ENCODE data around the gene TTC34. TPM values are rescaled to one million over a fixed set of nuclear protein-coding genes. Genes with fewer than 3 reads are reported as not detected.

Gene TTC34
- total and polyA plus RNA-seq, 5 donors from 2014 or later, result 0.05 to 1.1 (median 0.13) TPM

GRCh38 chr1:2831596-2832212 lies 30.2 kb upstream of the TTC34 start:
- H3K4me1 ChIP-seq (ENCODE audit: control insufficient read depth, insufficient read depth, low read length, poor library complexity, severe bottlenecking), result no peaks in the 10 kb centered on the region
- Mint-ChIP-seq H3K36me3 (no peaks in the 10 kb centered on the region), H3K27ac (no peak overlapping the region), H3K27me3 (no peaks in the 10 kb centered on the region), H3K4me3 (no peak overlapping the region), H3K9me3 (peaks cover 0 to 7% (median 0%) of the 10 kb centered on the region in 7 donors), H3K4me1 (no peaks in the 10 kb centered on the region)
- no peaks in the 10 kb centered on the region for H3K36me3 ChIP-seq (ENCODE audit: control insufficient read depth, insufficient read depth, low read length)
- H3K27me3 ChIP-seq (ENCODE audit: control insufficient read depth, insufficient read depth, low read length), result no peaks in the 10 kb centered on the region
- H3K4me3 ChIP-seq (ENCODE audit: low read depth, low read length), result no peak overlapping the region
- DNase-seq (no peak), ATAC-seq (ENCODE audit: low read depth in 2 of 2) (no peak)
- peaks cover 0 to 8% of the 10 kb centered on the region in 2 experiments for H3K9me3 ChIP-seq (ENCODE audit: control insufficient read depth in 2 of 2, low read length in 2 of 2)
- no peak overlapping the region for H3K27ac ChIP-seq (ENCODE audit: insufficient read depth, low read length, poor library complexity, severe bottlenecking)

GRCh38 chr1:2830761-2831425 lies 29.4 kb upstream of the TTC34 start:
- H3K27ac Mint-ChIP-seq, result no peak overlapping the region
- H3K4me3 Mint-ChIP-seq, result no peak overlapping the region
- H3K27me3 Mint-ChIP-seq, result no peaks in the 10 kb centered on the region
- H3K9me3 ChIP-seq (ENCODE audit: control insufficient read depth in 2 of 2, low read length in 2 of 2), result peaks cover 0 to 8% of the 10 kb centered on the region in 2 experiments
- H3K27ac ChIP-seq (ENCODE audit: insufficient read depth, low read length, poor library complexity, severe bottlenecking), result no peak overlapping the region
- DNase-seq (no peak), ATAC-seq (ENCODE audit: low read depth in 2 of 2) (no peak)
- H3K27me3 ChIP-seq (ENCODE audit: control insufficient read depth, insufficient read depth, low read length), result no peaks in the 10 kb centered on the region
- no peaks in the 10 kb centered on the region for H3K4me1 ChIP-seq (ENCODE audit: control insufficient read depth, insufficient read depth, low read length, poor library complexity, severe bottlenecking)
- H3K36me3 ChIP-seq (ENCODE audit: control insufficient read depth, insufficient read depth, low read length), result no peaks in the 10 kb centered on the region
- H3K36me3 Mint-ChIP-seq, result no peaks in the 10 kb centered on the region
- no peaks in the 10 kb centered on the region for H3K4me1 Mint-ChIP-seq
- H3K4me3 ChIP-seq (ENCODE audit: low read depth, low read length), result no peak overlapping the region
- H3K9me3 Mint-ChIP-seq, result peaks cover 0 to 7% (median 0%) of the 10 kb centered on the region in 7 donors

DNA sequence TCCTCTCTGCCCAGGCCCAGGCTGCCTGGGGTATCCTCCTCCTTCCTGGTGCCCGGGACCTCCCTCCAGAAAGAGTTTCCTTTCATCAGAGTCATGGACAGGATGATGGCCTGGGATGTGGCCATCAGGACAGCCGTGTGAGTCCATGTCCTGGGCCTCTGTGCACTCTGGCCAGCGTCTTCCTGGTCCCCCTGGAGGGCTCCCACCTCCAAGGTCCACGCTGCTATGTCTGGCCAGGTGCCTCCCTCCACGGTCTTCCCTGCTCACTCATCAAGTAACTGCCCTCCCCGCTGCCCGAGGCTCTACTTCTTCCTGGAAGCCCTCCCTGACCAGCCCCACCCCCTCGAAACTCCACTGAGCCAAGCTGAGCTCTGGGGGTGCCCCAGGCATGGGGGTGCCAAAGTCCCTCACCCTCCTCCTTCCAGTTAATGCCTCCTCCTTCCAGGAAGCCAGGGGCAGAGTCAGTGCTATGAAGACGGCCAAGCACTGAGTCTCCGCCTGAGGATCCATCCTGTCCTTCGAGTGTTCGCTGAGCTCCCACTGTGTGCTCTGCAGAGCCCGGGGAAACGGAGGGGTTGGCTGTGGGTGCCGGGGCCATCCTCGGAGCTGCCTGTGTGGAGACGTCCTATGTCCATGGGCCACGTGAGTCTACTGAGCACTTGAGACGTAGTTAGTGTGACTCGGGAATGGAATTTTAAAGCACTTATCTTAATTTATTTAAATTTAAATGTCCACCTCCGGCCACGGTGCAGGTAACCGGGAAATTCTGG lies 28.5 kb upstream of the TTC34 start:
- Histone ChIP-seq H3K9me3 (ENCODE audit: control insufficient read depth in 2 of 2, low read length in 2 of 2) (peaks cover 0 to 8% of the 10 kb centered on the region in 2 experiments), H3K4me3 (ENCODE audit: low read depth, low read length) (no peak overlapping the region), H3K36me3 (ENCODE audit: control insufficient read depth, insufficient read depth, low read length) (no peaks in the 10 kb centered on the region), H3K4me1 (ENCODE audit: control insufficient read depth, insufficient read depth, low read length, poor library complexity, severe bottlenecking) (no peaks in the 10 kb centered on the region), H3K27ac (ENCODE audit: insufficient read depth, low read length, poor library complexity, severe bottlenecking) (no peak overlapping the region), H3K27me3 (ENCODE audit: control insufficient read depth, insufficient read depth, low read length) (no peaks in the 10 kb centered on the region)
- H3K36me3 Mint-ChIP-seq, result no peaks in the 10 kb centered on the region
- no peaks in the 10 kb centered on the region for H3K27me3 Mint-ChIP-seq
- DNase-seq (no peak), ATAC-seq (ENCODE audit: low read depth in 2 of 2) (no peak)
- H3K27ac Mint-ChIP-seq, result no peak overlapping the region
- peaks cover 0 to 7% (median 0%) of the 10 kb centered on the region in 7 donors for H3K9me3 Mint-ChIP-seq
- no peak overlapping the region for H3K4me3 Mint-ChIP-seq
- no peaks in the 10 kb centered on the region for H3K4me1 Mint-ChIP-seq

GRCh38 chr1:2828586-2829250 lies 27.2 kb upstream of the TTC34 start:
- DNase-seq (no peak), ATAC-seq (ENCODE audit: low read depth in 2 of 2) (no peak)
- H3K4me1 Mint-ChIP-seq, result no peaks in the 10 kb centered on the region
- H3K9me3 ChIP-seq (ENCODE audit: control insufficient read depth in 2 of 2, low read length in 2 of 2), result peaks cover 0 to 8% of the 10 kb centered on the region in 2 experiments
- no peak overlapping the region for H3K27ac ChIP-seq (ENCODE audit: insufficient read depth, low read length, poor library complexity, severe bottlenecking)
- no peaks in the 10 kb centered on the region for H3K27me3 ChIP-seq (ENCODE audit: control insufficient read depth, insufficient read depth, low read length)
- no peaks in the 10 kb centered on the region for H3K36me3 Mint-ChIP-seq
- peaks cover 0 to 7% (median 0%) of the 10 kb centered on the region in 7 donors for H3K9me3 Mint-ChIP-seq
- no peak overlapping the region for H3K27ac Mint-ChIP-seq
- H3K4me3 Mint-ChIP-seq, result no peak overlapping the region
- no peaks in the 10 kb centered on the region for H3K27me3 Mint-ChIP-seq
- H3K36me3 ChIP-seq (ENCODE audit: control insufficient read depth, insufficient read depth, low read length), result no peaks in the 10 kb centered on the region
- H3K4me3 ChIP-seq (ENCODE audit: low read depth, low read length), result no peak overlapping the region
- no peaks in the 10 kb centered on the region for H3K4me1 ChIP-seq (ENCODE audit: control insufficient read depth, insufficient read depth, low read length, poor library complexity, severe bottlenecking)

GRCh38 chr1:2826736-2827292 lies 25.3 kb upstream of the TTC34 start:
- H3K4me3 Mint-ChIP-seq, result no peak overlapping the region
- Histone ChIP-seq H3K9me3 (ENCODE audit: control insufficient read depth in 2 of 2, low read length in 2 of 2) (peaks cover 0 to 8% of the 10 kb centered on the region in 2 experiments), H3K4me1 (ENCODE audit: control insufficient read depth, insufficient read depth, low read length, poor library complexity, severe bottlenecking) (no peaks in the 10 kb centered on the region), H3K36me3 (ENCODE audit: control insufficient read depth, insufficient read depth, low read length) (no peaks in the 10 kb centered on the region), H3K27ac (ENCODE audit: insufficient read depth, low read length, poor library complexity, severe bottlenecking) (no peak overlapping the region), H3K27me3 (ENCODE audit: control insufficient read depth, insufficient read depth, low read length) (no peaks in the 10 kb centered on the region), H3K4me3 (ENCODE audit: low read depth, low read length) (no peak overlapping the region)
- no peaks in the 10 kb centered on the region for H3K4me1 Mint-ChIP-seq
- H3K27me3 Mint-ChIP-seq, result peaks cover 5% of the 10 kb centered on the region
- no peak overlapping the region for H3K27ac Mint-ChIP-seq
- DNase-seq (no peak), ATAC-seq (ENCODE audit: low read depth in 2 of 2) (no peak)
- no peaks in the 10 kb centered on the region for H3K36me3 Mint-ChIP-seq
- peaks cover 0 to 7% (median 0%) of the 10 kb centered on the region in 7 donors for H3K9me3 Mint-ChIP-seq

- Histone ChIP-seq H3K27ac (ENCODE audit: insufficient read depth, low read length, poor library complexity, severe bottlenecking) (no peak overlapping the region), H3K9me3 (ENCODE audit: control insufficient read depth in 2 of 2, low read length in 2 of 2) (peaks cover 0 to 8% of the 10 kb centered on the region in 2 experiments), H3K4me3 (ENCODE audit: low read depth, low read length) (no peak overlapping the region), H3K36me3 (ENCODE audit: control insufficient read depth, insufficient read depth, low read length) (no peaks in the 10 kb centered on the region), H3K4me1 (ENCODE audit: control insufficient read depth, insufficient read depth, low read length, poor library complexity, severe bottlenecking) (no peaks in the 10 kb centered on the region), H3K27me3 (ENCODE audit: control insufficient read depth, insufficient read depth, low read length) (no peaks in the 10 kb centered on the region)
- H3K4me1 Mint-ChIP-seq, result no peaks in the 10 kb centered on the region
- H3K27ac Mint-ChIP-seq, result no peak overlapping the region
- peaks cover 0 to 7% (median 0%) of the 10 kb centered on the region in 7 donors for H3K9me3 Mint-ChIP-seq
- H3K36me3 Mint-ChIP-seq, result no peaks in the 10 kb centered on the region
- no peak for DNase-seq
- H3K4me3 Mint-ChIP-seq, result no peak overlapping the region
- H3K27me3 Mint-ChIP-seq, result peaks cover 5% of the 10 kb centered on the region
- ATAC-seq (ENCODE audit: low read depth in 2 of 2), result no peak
Measured at GRCh38 chr1:2826316-2826715, 24.8 kb upstream of the TTC34 start.

- peaks cover 5% of the 10 kb centered on the region for H3K27me3 Mint-ChIP-seq
- H3K4me3 Mint-ChIP-seq, result no peak overlapping the region
- peaks cover 0 to 2% (median 0%) of the 10 kb centered on the region in 4 donors for H3K4me1 Mint-ChIP-seq
- no peaks in the 10 kb centered on the region for H3K36me3 ChIP-seq (ENCODE audit: control insufficient read depth, insufficient read depth, low read length)
- no peaks in the 10 kb centered on the region for H3K27me3 ChIP-seq (ENCODE audit: control insufficient read depth, insufficient read depth, low read length)
- peaks cover 0 to 8% of the 10 kb centered on the region in 2 experiments for H3K9me3 ChIP-seq (ENCODE audit: control insufficient read depth in 2 of 2, low read length in 2 of 2)
- H3K9me3 Mint-ChIP-seq, result peaks cover 0 to 7% (median 0%) of the 10 kb centered on the region in 7 donors
- H3K4me3 ChIP-seq (ENCODE audit: low read depth, low read length), result no peak overlapping the region
- DNase-seq (no peak), ATAC-seq (ENCODE audit: low read depth in 2 of 2) (no peak)
- no peak overlapping the region for H3K27ac ChIP-seq (ENCODE audit: insufficient read depth, low read length, poor library complexity, severe bottlenecking)
- no peaks in the 10 kb centered on the region for H3K4me1 ChIP-seq (ENCODE audit: control insufficient read depth, insufficient read depth, low read length, poor library complexity, severe bottlenecking)
- no peak overlapping the region for H3K27ac Mint-ChIP-seq
- no peaks in the 10 kb centered on the region for H3K36me3 Mint-ChIP-seq
Measured at GRCh38 chr1:2825487-2826189, 24.1 kb upstream of the TTC34 start.

Data from CD4-positive, CD25-positive, alpha-beta regulatory T cell (primary cell).